H1 (cell line): ENCODE results near the gene LGALS9. TPM values are rescaled to one million over a fixed set of nuclear protein-coding genes. Genes with fewer than 3 reads are reported as not detected.

Experiments used
- ATF3 ChIP-seq: IDR thresholded peaks from 2 replicates; pipeline ENCODE4 v1.6.1; 2011; ENCODE audit warnings: low read depth, mild to moderate bottlenecking, low read length; ENCODE audit not compliant: insufficient read depth
- CTCF ChIP-seq, 3 experiments: IDR thresholded peaks; 1 replicate in 2 of 3; 2 replicates in 1 of 3; pipeline versions ENCODE4 v1.5.1 to v1.6.1; 2011; ENCODE audit warnings: low read length in 3 of 3, mild to moderate bottlenecking in 3 of 3, inconsistent platforms in 2 of 3, low read depth in 1 of 3, moderate library complexity in 1 of 3; ENCODE audit not compliant: insufficient read depth in 1 of 3; ENCODE audit errors: control extremely low read depth in 1 of 3
- KDM4A ChIP-seq: IDR thresholded peaks from one replicate; pipeline ENCODE4 v1.7.1; 2012; ENCODE audit warnings: low read depth, mild to moderate bottlenecking, moderate library complexity, low read length, inconsistent platforms; ENCODE audit not compliant: severe bottlenecking
- NANOG ChIP-seq: IDR thresholded peaks from 2 replicates; pipeline ENCODE4 v1.6.1; 2011; ENCODE audit warnings: low read length, low read depth, mild to moderate bottlenecking, inconsistent platforms; ENCODE audit not compliant: insufficient read depth, poor library complexity, severe bottlenecking
- NRF1 ChIP-seq: IDR thresholded peaks from 2 replicates; pipeline ENCODE4 v1.6.1; 2011; ENCODE audit warnings: mild to moderate bottlenecking, low read depth, low read length, improper control_type of control experiment
- POLR2A ChIP-seq, 2 experiments: IDR thresholded peaks; 1 replicate in 1 of 2; 2 replicates in 1 of 2; pipeline ENCODE4 v1.6.1; 2011; ENCODE audit warnings: low read depth in 2 of 2, low read length in 2 of 2, mild to moderate bottlenecking in 2 of 2; ENCODE audit errors: control extremely low read depth in 1 of 2
- POU5F1 ChIP-seq: IDR thresholded peaks from 2 replicates; pipeline ENCODE4 v1.6.1; 2011; ENCODE audit warnings: low read depth, mild to moderate bottlenecking, low read length, moderate library complexity
- RAD21 ChIP-seq, 2 experiments: IDR thresholded peaks in 1 of 2; conservative IDR thresholded peaks in 1 of 2; 2 replicates each; pipeline ENCODE4 v1.6.1; 2011; ENCODE audit warnings: low read depth in 2 of 2, low read length in 2 of 2, improper control_type of control experiment in 1 of 2, inconsistent platforms in 1 of 2, mild to moderate bottlenecking in 1 of 2, moderate library complexity in 1 of 2
- SAP30 ChIP-seq: fragments of 300-600 bp; sonication (generic); IDR thresholded peaks from 2 replicates; pipeline ENCODE4 v1.7.1; 2012; ENCODE audit warnings: low read length, moderate library complexity, mild to moderate bottlenecking, inconsistent platforms; ENCODE audit not compliant: insufficient read depth, insufficient replicate concordance
- SP1 ChIP-seq: IDR thresholded peaks from 2 replicates; pipeline ENCODE4 v1.6.1; 2011; ENCODE audit warnings: low read depth, low read length
- polyA plus RNA-seq, 7 experiments: library from polyadenylated mRNA; depleted of rRNA in 3 of 7; stranded (reverse) in 5 of 7; unstranded in 2 of 7; fragments of >200 nt in 5 of 7; fragments of 200-250 nt in 2 of 7; gene quantifications; 1 replicate in 5 of 7; 2 replicates in 1 of 7; 4 replicates in 1 of 7; pipeline versions ENCODE4 v1.2.1 to v1.2.3, GENCODE V29; 2011 to 2013; ENCODE audit warnings: missing spikeins in 2 of 7, mixed read lengths in 2 of 7
- total RNA-seq: library from RNA; stranded (reverse); fragmentation: NEBNext Ultra II Directional; extraction: Animal tissue kit (Norgen Biotek cat#: 25700); gene quantifications from 2 replicates; pipeline ENCODE4 v1.2.1, GENCODE V29; 2021

The LGALS9 gene
- total and polyA plus RNA-seq, 2 of the 8 experiments (the other 6 are each of a cell fraction or from before 2014, with no cell fraction given), result 0.95 to 1.7 TPM

DNA sequence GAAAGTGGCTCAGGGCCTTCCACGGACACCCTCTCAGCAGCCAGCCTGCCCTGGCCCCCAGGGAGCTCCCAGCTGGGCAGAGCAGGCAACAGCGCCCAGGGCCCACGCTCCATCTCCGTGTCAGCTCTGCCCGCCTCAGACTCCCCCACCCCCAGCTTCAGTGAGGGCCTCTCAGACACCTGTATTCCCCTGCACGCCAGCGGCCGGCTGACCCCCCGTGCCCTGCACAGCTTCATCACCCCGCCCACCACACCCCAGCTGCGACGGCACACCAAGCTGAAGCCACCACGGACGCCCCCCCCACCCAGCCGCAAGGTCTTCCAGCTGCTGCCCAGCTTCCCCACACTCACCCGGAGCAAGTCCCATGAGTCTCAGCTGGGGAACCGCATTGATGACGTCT is 48.3 kb upstream of the LGALS9 start (continued):
- TF ChIP-seq NANOG (no peak), POU5F1 (no peak), CTCF (IDR thresholded peaks at IDR 0.05; ENCODE audit: control extremely low read depth in 1 of 3, insufficient read depth in 1 of 3, low read depth in 1 of 3, low read length in 3 of 3) (no peak), RAD21 (IDR thresholded peaks at IDR 0.05 in 1 of 2, conservative IDR thresholded peaks at IDR 0.05 in 1 of 2; ENCODE audit: low read depth in 2 of 2, low read length in 2 of 2) (no peak), NRF1 (no peak), SP1 (no peak), POLR2A (IDR thresholded peaks at IDR 0.05; ENCODE audit: control extremely low read depth in 1 of 2, low read depth in 2 of 2, low read length in 2 of 2) (no peak), SAP30 (no peak), KDM4A (no peak), ATF3 (no peak)
- TF ChIP-seq, all 59 proteins: peak for 0
